ENCODE measurements around the gene PLEK2.

- TF ChIP-seq REST (IDR thresholded peaks at IDR 0.05; ENCODE audit: borderline replicate concordance) = no peak
- TF ChIP-seq CTCF (IDR thresholded peaks at IDR 0.05; ENCODE audit: poor library complexity, severe bottlenecking) = no peak
- TF ChIP-seq POLR2AphosphoS5 (IDR thresholded peaks at IDR 0.05) = no peak
- TF ChIP-seq MXI1 (conservative IDR thresholded peaks at IDR 0.05; ENCODE audit: poor library complexity, severe bottlenecking) = no peak
These were observed 59.9 kb downstream of the PLEK2 start for GRCh38 chr14:67352055-67352454.
